ENCODE results near the gene GARNL3.

DNA sequence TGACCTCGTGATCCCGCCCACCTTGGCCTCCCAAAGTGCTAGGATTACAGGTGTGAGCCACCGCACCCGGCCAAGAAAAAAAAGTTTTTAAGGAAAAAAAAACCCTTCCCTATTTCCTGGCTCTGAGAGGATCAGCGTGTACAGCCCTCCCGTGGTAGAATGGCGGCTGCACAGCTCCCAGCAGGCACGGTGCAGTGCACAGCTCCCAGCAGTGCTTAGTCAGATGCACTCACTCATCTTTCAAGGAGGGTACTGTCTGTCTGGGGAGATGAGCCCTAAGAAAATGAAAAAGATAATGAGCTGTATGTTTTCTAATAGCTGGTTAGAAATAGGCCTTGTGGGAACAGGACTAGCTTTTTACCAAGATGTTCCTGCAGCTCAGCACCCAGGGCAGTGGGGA lies 95.7 kb downstream of the GARNL3 start:
- TF ChIP-seq POLR2A (IDR thresholded peaks at IDR 0.05) (no peak), CTCF (IDR thresholded peaks at IDR 0.05) (no peak)
